Fibroblast of peridontal ligament (primary cell): Measurements from ENCODE around the gene MDK.
"Not testable (repeated sequence)": the region's sequence is repeated elsewhere in the genome, so short reads cannot be mapped to it uniquely, and the experiment has no call there.

Experiments
- DNase-seq: peaks from one replicate; pipeline ENCODE4 v3.0.0-alpha.2; 2010; ENCODE audit errors: extremely low read depth

Gene MDK

GRCh38 chr11:46367244-46367915, 14.1 kb upstream of the MDK start:
- DNase-seq: no peak

- no peak for DNase-seq
Measured at GRCh38 chr11:46367916-46368267, 13.6 kb upstream of the MDK start.

- DNase-seq: peak; percentile 62
Measured at GRCh38 chr11:46369458-46370152, 11.9 kb upstream of the MDK start.

GRCh38 chr11:46370253-46370652, 11.2 kb upstream of the MDK start:
- DNase-seq: no peak

GRCh38 chr11:46371262-46371661, 10.2 kb upstream of the MDK start:
- not testable (repeated sequence) for DNase-seq

- no peak for DNase-seq
Measured at GRCh38 chr11:46372086-46372485, 9.4 kb upstream of the MDK start.

- DNase-seq: not testable (repeated sequence)
Measured at GRCh38 chr11:46372501-46372900, 9.0 kb upstream of the MDK start.

GRCh38 chr11:46373787-46374740, 7.4 kb upstream of the MDK start:
- DNase-seq: no peak

- no peak for DNase-seq
Measured at GRCh38 chr11:46374815-46375214, 6.7 kb upstream of the MDK start.

- no peak for DNase-seq
Measured at GRCh38 chr11:46375392-46376101, 5.9 kb upstream of the MDK start.

- no peak for DNase-seq
Measured at GRCh38 chr11:46376258-46377050, 5.0 kb upstream of the MDK start.

- no peak for DNase-seq
Measured at GRCh38 chr11:46377290-46377689, 4.2 kb upstream of the MDK start.

GRCh38 chr11:46377831-46378230, 3.6 kb upstream of the MDK start:
- no peak for DNase-seq

- DNase-seq: no peak
Measured at GRCh38 chr11:46378296-46378695, 3.2 kb upstream of the MDK start.

- no peak for DNase-seq
Measured at GRCh38 chr11:46378811-46379481, 2.5 kb upstream of the MDK start.

- DNase-seq: not testable (repeated sequence)
Measured at GRCh38 chr11:46379482-46380293, 1.8 kb upstream of the MDK start.

GRCh38 chr11:46380340-46381047, 975 bp upstream of the MDK start:
- no peak for DNase-seq

- DNase-seq: no peak
Measured at GRCh38 chr11:46381819-46382645, 563 bp downstream of the MDK start.
